T-helper 1 cell treated with Interleukin-12 subunit alpha and Interleukin-12 subunit beta and Interleukin-4 antibody, amounts not matched to agents 30 ng/mL and 1 ng/mL, for 36 hours (primary cell): Measurements from ENCODE around the gene NKIRAS2. TPM values are rescaled to one million over a fixed set of nuclear protein-coding genes. Genes with fewer than 3 reads are reported as not detected.
"Not testable (repeated sequence)": the region's sequence is repeated elsewhere in the genome, so short reads cannot be mapped to it uniquely, and the experiment has no call there.

ENCODE experiments used
- intact Hi-C: fragments of 100-400 bp; cut with micrococcal nuclease; formaldehyde crosslinking; loops from one replicate; pipeline ENCODE4 v1.15.1; 2024
- total RNA-seq: library from RNA; stranded (reverse); gene quantifications from 2 replicates; pipeline ENCODE4 v1.2.3, GENCODE V29; 2022

Gene NKIRAS2
- total RNA-seq, 1 donor from 2014 or later, result 29.1 TPM

DNA sequence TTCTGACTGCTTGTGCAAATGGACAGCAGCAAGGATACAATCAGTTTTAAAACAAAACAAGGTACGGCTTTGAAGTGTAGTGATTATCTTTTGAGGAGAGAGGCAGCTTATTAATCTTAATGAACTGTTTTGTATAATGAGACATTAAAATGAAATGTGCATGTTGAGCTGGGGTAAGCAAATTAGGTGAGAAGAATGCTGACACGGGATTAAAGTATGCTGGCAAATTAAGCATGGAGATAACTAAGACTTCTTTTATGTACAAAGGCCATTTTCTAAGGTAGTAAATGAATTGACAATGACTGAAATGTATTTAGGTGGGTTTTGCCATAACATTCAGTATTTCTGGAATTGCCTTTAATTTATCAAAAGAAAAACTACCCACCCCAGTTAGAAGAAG lies 21.4 kb upstream of the NKIRAS2 start:
- intact Hi-C loops, result no loop called here

DNA sequence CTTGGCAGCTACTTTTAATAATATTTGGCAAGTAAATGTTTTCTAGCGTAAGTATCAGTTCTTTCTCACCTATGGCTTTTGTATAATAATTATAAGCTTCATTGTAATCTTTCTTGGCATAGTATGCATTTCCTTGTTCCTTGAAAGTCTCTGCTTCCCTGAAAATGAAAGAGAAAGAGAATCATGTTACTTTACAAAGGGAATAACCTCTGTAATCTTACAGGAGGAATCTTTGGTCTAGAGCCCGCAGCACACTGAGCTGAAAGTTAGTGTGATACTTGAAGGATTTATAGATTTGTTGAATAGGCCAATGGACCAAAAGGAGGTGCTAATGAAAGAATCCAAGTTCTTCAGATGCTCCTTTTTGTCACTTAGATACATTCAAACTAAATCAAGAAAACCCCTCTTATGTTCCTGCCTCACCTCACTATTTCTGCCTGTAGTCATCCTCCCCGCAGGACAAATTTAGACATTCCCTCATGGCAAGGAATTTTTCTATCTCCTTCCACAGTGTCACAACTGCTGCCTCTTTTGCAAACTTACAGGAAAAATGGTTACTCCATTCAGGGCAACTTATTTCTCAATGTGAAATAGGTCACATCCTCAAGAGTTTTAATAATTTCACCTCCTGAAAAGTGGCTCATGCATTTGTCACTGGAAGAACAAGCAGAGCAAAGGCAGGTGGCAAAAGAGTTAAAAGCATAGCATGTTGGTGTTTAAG lies 19.3 kb upstream of the NKIRAS2 start:
- intact Hi-C loops, result no loop called here

GRCh38 chr17:42001729-42002128 lies 18.2 kb upstream of the NKIRAS2 start:
- intact Hi-C loops, result no loop called here

DNA sequence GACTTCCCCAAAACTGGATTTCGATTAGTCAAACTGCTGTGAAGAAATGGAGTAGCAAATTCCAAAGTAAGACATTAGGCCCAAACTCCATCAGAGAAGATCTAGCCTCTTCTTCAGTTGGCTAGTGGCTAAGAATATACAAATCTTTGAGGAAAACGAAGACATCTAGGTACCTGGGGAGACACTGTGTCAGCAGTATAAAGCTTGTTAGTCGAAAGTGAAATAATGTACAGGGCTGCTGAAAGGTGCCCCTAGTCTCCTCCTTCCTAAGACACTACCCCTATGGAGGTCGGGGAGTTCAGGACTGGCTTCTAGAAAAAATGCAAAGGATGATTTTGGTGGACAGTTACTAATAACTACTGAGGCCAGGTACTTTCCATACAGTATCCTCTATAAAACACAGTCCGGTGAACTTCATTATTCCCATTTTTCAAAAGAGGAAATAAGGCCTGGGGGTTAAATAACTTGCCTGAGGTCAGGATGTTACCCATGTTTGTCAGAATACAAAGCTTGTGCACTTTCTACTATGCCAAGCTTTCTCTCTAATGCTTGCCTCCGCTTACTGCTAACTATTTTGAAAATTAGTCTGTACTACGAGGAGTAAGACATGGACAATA lies 17.6 kb upstream of the NKIRAS2 start:
- intact Hi-C loops, result no loop called here

DNA sequence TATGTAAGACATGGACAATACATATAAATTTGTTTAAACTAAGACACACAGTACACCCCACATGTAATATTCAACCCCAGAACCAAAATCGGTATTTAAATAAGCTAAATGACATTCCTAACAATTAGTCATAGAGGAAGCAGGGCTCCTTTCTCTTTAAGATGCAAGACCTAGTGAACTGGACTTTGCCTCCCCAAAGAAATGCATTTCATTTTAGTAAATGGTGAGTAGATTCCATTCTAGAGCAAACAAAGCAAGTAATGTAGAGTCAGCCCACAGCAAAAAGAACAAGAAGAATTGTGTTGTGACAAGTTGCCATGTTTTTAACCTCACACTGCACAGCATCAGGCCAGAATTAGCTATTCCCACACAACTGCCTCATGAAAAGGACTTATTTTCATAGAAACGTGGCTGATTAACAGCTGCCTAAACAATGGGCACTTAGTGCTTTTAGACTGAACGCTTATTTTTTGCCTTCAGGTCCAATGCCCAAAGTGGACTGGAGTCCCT lies 17.0 kb upstream of the NKIRAS2 start:
- intact Hi-C loops, result no loop called here

DNA sequence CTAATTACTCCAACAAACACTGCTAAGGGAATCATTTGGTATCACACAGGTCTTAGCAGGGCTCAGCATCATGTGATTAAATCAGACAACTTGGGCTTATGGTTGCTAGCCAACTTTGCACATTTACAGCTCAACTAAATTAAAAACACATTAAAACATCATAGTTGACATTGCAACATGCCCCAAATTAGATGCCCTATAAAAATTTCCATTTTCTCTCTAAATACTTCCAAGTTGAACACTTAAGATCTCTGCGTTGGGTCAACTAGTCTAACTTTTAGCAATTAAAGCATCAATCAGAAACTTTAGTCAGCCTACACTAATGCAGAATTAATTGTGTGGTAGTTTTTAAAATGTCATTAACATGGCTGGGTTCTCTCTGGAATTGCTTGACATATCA lies 14.7 kb upstream of the NKIRAS2 start:
- intact Hi-C loops, result no loop called here

DNA sequence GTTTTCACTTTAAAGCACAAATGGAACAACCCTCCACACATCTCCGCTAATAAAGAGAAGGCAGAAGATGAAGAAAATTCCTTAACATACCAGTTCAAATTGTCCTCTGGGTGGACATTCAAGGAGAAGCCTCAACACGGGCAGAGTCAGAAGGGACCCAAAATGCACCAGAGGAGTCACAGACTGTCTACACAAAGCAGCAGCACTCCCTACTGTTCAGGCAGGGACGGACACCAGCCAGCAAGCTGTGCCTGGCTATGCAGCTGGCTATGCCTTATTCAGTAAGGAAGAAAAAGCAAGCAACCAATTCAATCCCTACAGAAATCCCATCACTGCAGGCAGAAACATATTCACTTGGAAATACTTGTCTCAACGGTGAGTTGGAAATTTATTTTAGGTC lies 10.7 kb upstream of the NKIRAS2 start:
- intact Hi-C loops, result no loop called here

DNA sequence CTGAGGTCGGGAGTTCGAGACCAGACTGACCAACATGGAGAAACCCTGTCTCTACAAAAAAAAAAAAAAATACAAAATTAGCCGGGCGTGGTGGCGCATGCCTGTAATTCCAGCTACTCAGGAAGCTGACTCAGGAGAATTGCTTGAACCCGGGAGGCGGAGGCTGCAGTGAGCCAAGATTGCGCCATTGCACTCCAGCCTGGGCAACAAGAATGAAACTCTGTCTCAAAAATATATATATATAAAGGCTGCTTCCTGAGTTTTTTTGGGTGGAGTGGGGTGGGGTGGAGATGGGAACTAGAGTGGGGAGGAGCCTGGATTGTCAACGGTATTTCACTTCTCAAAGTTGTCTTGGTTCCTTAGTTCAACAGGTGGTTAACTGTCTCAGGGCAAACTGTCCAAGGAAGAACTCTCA lies 9.6 kb upstream of the NKIRAS2 start:
- intact Hi-C loops, result not testable (repeated sequence)

GRCh38 chr17:42010898-42011516 lies 8.9 kb upstream of the NKIRAS2 start:
- intact Hi-C loops, result no loop called here

DNA sequence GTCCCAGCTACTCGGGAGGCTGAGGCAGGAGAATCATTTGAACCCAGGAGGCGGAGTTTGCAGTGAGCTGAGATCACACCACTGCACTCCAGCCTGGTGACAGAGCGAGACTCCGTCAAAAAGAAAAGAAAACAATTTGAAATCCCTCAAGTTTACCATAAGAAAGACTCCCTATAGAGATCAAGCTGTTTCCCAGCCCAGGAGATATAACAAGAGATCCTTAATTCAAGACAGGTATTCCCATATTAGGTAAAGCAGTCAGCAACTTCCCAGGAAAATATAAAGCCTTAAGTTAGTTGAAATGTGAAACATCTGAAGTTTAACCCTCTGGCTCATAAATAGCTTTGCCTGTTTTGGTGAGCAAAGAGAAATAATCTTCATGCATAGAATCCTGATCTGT lies 7.5 kb upstream of the NKIRAS2 start:
- intact Hi-C loops, result not testable (repeated sequence)

- intact Hi-C loops, result not testable (repeated sequence)
Observed at GRCh38 chr17:42013740-42014139, 6.2 kb upstream of the NKIRAS2 start.

GRCh38 chr17:42016411-42016831 lies 3.5 kb upstream of the NKIRAS2 start:
- intact Hi-C loops, result loop anchor here (2.0 to 5.0 kb wide), 3 partner anchors 86 to 520 kb away; partner anchors contain the start of genes NAGLU, ODAD4 and STAT5A

- intact Hi-C loops, result loop anchor here (1.0 to 5.0 kb wide), 9 partner anchors 51 to 520 kb away; partner anchors contain the start of genes CNP, KCNH4, KLHL11 and NAGLU
Observed at GRCh38 chr17:42016941-42017865, 2.7 kb upstream of the NKIRAS2 start, which contains the start of gene DNAJC7. Gene DNAJC7 (minus strand): TSS chr17:42017439. CDS start chr17:42017416, 23 bp downstream.

DNA sequence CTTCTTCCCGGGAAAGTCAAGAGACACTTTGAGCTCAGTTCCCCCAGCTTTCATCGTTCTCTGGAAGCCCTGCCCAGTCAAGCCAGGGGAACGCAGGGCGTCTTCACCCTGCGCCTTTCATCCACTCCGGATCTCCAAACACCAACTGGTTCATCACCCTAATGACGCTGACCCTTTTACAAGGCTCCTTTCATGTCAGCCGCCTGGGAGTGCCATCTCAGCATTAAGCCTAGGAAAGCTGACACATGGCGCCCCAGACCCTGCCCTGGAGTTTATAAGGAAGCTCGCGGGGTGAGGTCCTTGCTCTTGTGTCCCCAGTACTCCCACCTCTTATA lies 2.1 kb upstream of the NKIRAS2 start:
- intact Hi-C loops, result loop anchor here (1.0 to 5.0 kb wide), 9 partner anchors 52 to 519 kb away; partner anchors contain the start of genes CNP, KCNH4, KLHL11 and NAGLU

DNA sequence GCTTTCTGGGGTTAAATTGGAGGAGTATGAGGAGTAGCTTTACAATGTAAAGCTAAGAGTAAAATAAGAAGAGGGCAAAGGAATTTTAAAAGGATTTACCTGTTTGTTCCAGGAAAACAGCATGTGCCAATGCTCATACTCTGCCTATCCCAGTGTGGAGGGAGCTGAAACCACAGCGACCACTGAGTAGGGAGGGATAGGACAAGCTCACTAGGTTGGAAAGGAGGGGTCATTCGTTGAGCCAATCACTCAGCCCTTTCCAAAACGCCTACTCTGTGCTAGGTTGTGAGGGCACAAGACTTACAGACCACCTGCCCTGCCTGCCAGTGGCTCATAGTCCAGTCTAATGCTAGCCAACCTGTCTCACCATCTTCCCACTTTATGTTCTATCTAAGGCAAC lies 1.6 kb upstream of the NKIRAS2 start:
- intact Hi-C loops, result loop anchor here (5.0 kb wide), 1 partner anchor 269 kb away; the partner anchor contains the start of gene STAT5A

DNA sequence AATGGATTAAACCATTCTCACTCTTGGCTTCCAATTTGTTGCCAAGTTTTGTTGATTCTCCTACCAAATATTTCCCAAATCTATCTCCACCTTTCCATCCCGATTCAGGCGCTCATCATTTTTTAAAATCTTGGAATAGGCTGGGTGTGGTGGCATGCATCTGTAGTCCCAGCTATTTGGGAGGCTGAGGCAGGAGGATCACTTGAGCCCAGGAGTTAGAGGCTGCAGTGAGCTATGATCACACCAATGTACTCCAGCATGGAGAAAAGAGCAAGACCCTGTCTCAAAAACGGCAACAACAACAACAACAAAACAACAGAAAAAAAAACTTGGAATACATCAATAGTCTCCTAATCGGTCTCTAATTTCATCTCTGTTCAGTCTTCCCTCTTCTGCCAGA lies 902 bp upstream of the NKIRAS2 start:
- intact Hi-C loops, result loop anchor here (5.0 kb wide), 1 partner anchor 268 kb away; the partner anchor contains the start of gene STAT5A

GRCh38 chr17:42020845-42021244 lies 955 bp downstream of the NKIRAS2 start:
- intact Hi-C loops, result loop anchor here (1.0 kb wide), 2 partner anchors 91 to 95 kb away; partner anchors contain the start of gene DHX58

DNA sequence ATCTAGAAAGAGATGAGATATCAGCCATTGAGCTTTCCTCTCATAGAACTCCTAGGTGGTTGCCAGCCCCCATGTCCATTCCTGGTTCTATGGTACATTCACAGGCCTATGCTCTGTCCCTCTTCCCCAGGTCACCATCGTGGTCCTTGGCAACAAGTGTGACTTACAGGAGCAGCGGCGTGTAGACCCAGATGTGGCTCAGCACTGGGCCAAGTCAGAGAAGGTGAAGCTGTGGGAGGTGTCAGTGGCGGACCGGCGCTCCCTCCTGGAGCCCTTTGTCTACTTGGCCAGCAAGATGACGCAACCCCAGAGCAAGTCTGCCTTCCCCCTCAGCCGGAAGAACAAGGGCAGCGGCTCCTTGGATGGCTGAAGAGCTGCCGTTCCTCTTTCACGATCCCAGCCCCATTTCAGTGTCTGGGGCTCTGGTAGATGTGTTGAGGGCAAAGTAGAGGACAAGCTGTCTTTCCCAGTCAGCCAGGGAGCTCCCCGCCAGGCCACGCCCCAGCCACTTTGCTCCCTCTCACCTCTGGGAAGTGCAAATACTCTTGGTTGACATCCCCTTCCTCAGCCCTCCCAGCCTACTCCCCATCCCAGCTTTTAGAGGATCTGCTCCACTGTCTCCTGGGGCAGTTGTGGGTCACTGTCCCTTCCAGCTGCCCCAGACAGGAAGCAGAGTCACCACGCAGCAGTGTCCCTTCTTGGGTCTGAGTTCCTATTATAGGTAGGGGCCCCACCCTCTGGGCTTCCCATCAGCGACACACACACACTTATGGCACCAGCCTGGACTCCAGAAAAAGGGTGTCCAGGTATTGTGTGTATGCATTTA lies 3.8 kb downstream of the NKIRAS2 start:
- intact Hi-C loops, result no loop called here

DNA sequence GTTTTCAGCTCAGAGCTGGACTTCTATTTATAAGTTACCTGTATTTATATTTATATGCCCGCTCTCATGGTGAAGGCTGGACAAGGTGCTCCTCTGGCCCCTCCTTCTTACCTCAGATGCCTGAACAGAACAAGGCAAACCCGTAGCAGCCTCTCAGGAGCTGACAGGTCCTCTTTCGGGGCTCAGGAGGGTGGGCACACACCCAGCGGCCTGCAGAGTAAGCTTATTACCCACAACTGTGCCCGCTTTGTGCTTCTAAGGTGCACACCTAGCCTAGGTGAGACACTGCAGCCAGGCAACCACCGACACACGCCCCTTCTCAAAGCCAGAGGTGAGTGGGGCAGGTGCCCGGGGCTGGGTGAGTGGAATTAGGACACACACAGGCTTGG lies 5.3 kb downstream of the NKIRAS2 start:
- intact Hi-C loops, result loop anchor here (1.0 kb wide), 4 partner anchors 38 to 91 kb away; partner anchors contain the start of gene DHX58

GRCh38 chr17:42025936-42026335 lies 6.0 kb downstream of the NKIRAS2 start:
- intact Hi-C loops, result loop anchor here (1.0 kb wide), 4 partner anchors 37 to 90 kb away; partner anchors contain the start of gene DHX58
